Measurements from ENCODE around the gene DGKI. TPM values are rescaled to one million over a fixed set of nuclear protein-coding genes. Genes with fewer than 3 reads are reported as not detected.

The DGKI gene
- total RNA-seq, 1 donor: under 0.01 TPM

- DNase-seq (ENCODE audit: low read depth in 2 of 3, low spot score in 2 of 3): no peak
Measured at GRCh38 chr7:137791930-137792329, 54.8 kb downstream of the DGKI start.

- DNase-seq (ENCODE audit: low read depth in 2 of 3, low spot score in 2 of 3): no peak
Measured at GRCh38 chr7:137790828-137791227, 55.9 kb downstream of the DGKI start.

GRCh38 chr7:137789215-137789882 lies 57.4 kb downstream of the DGKI start:
- DNase-seq (ENCODE audit: low read depth in 2 of 3, low spot score in 2 of 3): no peak

DNA sequence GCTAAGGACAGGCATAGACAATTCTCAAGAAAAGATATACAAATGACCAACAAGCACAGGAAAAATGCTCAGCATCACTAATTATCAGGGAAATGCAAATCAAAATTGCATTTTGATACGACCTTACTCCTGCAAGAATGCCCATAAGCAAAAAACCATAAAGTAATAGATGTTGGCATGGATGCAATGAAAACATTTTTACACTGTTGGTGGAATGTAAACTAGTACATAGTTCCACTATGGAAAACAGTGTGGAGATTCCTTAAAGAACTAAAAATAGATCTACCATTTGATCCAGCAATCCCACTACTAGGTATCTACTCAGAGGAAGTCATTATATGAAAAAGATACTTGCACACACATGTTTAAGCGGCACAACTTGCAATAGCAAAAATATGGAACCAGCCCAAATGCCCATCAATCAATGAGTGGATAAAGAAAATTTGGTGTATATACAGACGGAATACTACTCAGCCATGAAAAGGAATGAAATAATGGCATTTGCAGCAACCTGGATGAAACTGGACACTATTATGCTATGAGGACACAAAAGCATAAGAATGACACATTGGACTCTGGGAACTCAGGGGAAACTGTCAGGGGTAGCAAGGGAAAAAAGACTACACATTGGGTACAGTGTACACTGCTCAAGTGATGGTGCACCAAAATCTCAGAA lies 59.3 kb downstream of the DGKI start:
- DNase-seq (ENCODE audit: low read depth in 2 of 3, low spot score in 2 of 3): no peak

DNA sequence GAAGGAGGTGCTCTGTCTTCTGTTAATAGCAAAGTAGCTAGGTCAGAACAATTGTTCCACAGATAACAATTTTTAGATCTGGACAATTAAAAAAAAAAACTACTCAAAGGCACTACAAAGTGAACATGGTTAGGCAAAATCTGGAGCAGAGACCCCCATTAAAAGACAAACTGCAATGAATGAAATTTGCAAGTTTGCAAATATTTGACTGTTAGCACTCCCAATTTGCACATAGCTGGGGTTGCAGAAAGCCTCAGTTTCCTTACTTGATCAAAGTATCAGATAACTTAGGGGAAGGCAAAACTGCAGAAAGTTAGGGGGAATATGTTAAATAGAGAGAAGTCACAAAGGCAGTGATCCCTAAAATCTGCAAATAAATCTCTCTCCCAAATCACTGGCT lies 68.3 kb downstream of the DGKI start:
- DNase-seq (ENCODE audit: low read depth in 2 of 3, low spot score in 2 of 3): no peak

- DNase-seq (ENCODE audit: low read depth in 2 of 3, low spot score in 2 of 3): no peak
Measured at GRCh38 chr7:137774793-137775201, 72.0 kb downstream of the DGKI start.

- no peak for DNase-seq (ENCODE audit: low read depth in 2 of 3, low spot score in 2 of 3)
Measured at GRCh38 chr7:137772748-137773147, 74.0 kb downstream of the DGKI start.

- no peak for DNase-seq (ENCODE audit: low read depth in 2 of 3, low spot score in 2 of 3)
Measured at GRCh38 chr7:137772316-137772715, 74.5 kb downstream of the DGKI start.

GRCh38 chr7:137771679-137772078 lies 75.1 kb downstream of the DGKI start:
- DNase-seq (ENCODE audit: low read depth in 2 of 3, low spot score in 2 of 3): no peak

- no peak for DNase-seq (ENCODE audit: low read depth in 2 of 3, low spot score in 2 of 3)
Measured at GRCh38 chr7:137771273-137771672, 75.5 kb downstream of the DGKI start.

DNA sequence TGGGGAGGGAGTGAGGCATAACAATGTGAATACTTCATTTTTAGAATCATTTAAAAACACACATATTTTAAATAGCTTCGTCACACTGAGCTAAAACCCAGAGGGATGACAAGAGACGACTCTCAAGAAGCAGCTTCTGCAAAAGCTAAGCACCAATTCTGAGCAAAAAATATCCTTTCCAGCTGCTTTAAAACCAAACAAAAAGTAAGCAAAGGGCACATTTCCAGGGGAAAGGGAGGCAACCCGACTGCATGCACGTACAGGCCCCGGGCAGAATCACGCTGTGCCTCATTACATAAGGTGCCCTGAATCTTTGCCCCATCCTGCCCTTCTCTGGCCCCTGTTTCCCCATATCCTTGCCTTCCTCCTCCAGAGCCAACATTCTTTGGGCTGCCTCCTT lies 78.4 kb downstream of the DGKI start:
- DNase-seq (ENCODE audit: low read depth in 2 of 3, low spot score in 2 of 3): no peak

DNA sequence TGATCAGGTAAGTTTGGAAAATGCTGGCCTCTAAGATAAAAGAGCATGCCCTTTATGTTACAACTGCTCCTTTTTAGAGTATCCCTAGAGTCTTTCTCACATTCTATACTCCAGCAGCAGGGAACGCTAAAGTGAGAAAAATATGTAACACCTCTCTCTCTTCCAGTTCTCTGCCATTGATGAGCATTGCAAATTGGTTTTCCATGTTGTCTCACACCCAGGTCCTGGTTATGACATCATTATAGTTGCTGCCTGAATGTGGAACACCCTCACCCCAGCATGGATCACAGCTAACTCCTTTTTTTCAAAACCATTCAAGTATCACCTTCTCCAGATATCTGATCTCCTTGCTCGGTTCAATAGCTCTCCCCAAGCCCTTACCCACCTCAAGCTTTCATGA lies 84.4 kb downstream of the DGKI start:
- no peak for DNase-seq (ENCODE audit: low read depth in 2 of 3, low spot score in 2 of 3)

DNA sequence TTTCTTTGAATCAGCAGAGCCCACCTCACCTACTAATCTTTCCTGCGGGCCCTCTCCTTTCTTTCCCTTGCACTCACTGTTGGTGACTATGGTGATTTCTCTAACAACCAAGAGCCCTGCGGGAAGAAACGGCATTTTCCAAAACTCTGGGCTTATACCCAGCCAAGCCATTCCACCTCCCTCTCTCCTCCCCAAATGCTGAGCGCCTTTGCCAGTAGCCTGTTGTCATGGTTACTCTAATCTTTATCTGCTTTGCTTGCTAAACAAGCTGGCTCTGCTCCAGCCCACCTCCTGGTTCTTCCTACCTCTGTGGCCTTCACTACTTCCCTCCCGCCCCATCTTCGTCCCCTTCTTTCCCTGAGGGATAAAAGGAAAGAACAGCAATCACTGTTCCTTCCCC lies 86.7 kb downstream of the DGKI start:
- no peak for DNase-seq (ENCODE audit: low read depth in 2 of 3, low spot score in 2 of 3)

- DNase-seq (ENCODE audit: low read depth in 2 of 3, low spot score in 2 of 3): no peak
Measured at GRCh38 chr7:137757146-137757925, 89.4 kb downstream of the DGKI start.

- no peak for DNase-seq (ENCODE audit: low read depth in 2 of 3, low spot score in 2 of 3)
Measured at GRCh38 chr7:137755846-137756651, 90.7 kb downstream of the DGKI start.

DNA sequence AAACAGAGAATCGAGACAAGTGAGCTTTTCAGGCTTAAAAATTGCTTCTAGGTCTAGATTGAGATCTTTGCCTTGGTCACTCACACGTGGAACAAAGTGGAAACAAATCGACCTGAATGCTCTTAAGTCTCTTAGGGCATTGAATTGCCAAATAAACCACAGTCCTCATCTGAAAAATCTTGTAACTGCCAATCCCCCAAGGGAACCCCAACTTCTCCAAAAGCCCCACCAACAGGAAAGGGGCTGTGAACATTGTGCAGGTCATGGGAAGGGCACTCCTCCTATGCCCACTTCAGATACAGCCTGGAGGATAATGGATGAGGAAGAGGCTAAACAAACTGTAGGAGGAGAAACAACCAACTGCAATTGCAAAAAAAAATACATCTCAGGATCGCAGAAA lies 91.3 kb downstream of the DGKI start:
- DNase-seq (ENCODE audit: low read depth in 2 of 3, low spot score in 2 of 3): peak in 1 of 3 donors; percentile 23

- no peak for DNase-seq (ENCODE audit: low read depth in 2 of 3, low spot score in 2 of 3)
Measured at GRCh38 chr7:137753948-137754851, 92.6 kb downstream of the DGKI start.

GRCh38 chr7:137753575-137753947 lies 93.2 kb downstream of the DGKI start:
- DNase-seq (ENCODE audit: low read depth in 2 of 3, low spot score in 2 of 3): no peak

DNA sequence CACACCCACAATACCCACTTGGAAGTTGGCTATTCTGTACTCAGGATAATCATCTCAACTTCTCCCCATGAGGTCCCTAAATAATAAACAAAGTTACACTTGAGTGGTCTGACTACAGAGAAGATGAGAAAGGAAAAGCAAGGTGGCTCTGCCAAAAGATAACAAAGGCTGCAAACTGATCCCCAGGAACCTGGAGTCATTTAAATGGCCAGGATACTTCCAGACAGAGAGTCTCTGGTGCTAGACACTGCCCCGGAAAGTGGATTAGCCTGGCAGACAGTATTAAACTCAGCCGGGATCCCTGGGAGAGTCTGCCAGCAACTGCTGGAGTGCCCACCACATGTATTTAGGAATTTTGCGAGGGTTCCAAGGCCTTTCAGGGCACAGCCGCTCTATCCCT lies 93.7 kb downstream of the DGKI start:
- no peak for DNase-seq (ENCODE audit: low read depth in 2 of 3, low spot score in 2 of 3)

All from hematopoietic multipotent progenitor cell (in vitro differentiated cells).